GM12875 (cell line): ENCODE results near the gene OBSCN.

ENCODE experiments used
- H3K4me3 ChIP-seq: one replicate; pipeline ENCODE4 v1.5.1; 2011; ENCODE audit warnings: low read depth, low read length, control low read depth
- CTCF ChIP-seq: IDR thresholded peaks from 2 replicates; pipeline ENCODE4 v1.5.1; 2011; ENCODE audit warnings: low read depth, mild to moderate bottlenecking, control low read depth, inconsistent platforms, low read length, moderate library complexity, borderline replicate concordance; ENCODE audit not compliant: insufficient read depth

The OBSCN gene

DNA sequence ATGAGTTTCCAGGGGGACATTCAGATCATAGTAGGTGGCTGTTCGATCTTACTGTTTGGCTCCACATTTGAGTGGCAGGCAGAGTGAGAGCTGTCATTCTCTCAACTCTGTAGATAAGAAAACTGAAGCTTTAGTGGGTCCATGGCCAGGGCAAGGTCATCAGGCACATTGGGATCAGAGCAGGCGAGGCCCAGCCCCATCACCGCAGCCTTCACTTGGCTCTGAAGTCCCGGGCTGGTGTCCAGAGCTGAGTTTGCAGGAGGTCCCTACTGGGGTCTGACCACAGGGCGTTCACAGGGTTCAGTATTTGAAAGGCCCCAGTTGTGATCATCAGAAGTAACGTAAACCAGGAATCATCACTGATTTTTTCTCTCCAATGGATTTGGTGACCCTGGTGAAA, 76.7 kb downstream of the OBSCN start:
- TF ChIP-seq CTCF = no peak
- no peak overlapping the region for H3K4me3 ChIP-seq

- TF ChIP-seq CTCF = no peak
- H3K4me3 ChIP-seq = no peak overlapping the region
Observed at GRCh38 chr1:228285661-228286504, 78.0 kb downstream of the OBSCN start.

GRCh38 chr1:228286505-228287417, 78.9 kb downstream of the OBSCN start:
- H3K4me3 ChIP-seq = no peak overlapping the region
- TF ChIP-seq CTCF = no peak

DNA sequence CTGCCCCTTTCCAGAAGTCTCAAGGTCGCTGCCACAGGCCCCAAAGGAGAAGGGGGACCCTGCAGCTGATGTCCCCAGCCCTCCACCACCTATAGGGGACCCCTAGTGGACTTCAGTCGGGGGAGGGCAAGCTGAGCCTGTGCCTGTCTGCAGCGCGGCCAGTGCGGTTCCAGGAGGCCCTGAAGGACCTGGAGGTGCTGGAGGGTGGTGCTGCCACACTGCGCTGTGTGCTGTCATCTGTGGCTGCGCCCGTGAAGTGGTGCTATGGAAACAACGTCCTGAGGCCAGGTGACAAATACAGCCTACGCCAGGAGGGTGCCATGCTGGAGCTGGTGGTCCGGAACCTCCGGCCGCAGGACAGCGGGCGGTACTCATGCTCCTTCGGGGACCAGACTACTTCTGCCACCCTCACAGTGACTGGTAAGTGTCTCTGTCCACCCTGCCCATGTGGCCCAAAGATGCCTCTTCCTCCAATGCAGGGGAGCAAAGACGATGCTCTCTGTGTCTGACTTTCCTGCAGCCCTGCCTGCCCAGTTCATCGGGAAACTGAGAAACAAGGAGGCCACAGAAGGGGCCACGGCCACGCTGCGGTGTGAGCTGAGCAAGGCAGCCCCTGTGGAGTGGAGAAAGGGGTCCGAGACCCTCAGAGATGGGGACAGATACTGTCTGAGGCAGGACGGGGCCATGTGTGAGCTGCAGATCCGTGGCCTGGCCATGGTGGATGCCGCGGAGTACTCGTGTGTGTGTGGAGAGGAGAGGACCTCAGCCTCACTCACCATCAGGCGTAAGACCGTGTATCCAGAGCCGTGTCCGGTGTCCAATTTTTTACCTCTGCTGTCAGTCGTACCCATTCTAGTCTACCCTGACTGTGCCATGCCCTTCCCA, 79.9 kb downstream of the OBSCN start:
- no peak for TF ChIP-seq CTCF

GRCh38 chr1:228288536-228289238, 80.8 kb downstream of the OBSCN start:
- TF ChIP-seq CTCF = no peak
- no peak overlapping the region for H3K4me3 ChIP-seq

More for the DNA sequence above, 79.9 kb downstream of the OBSCN start:
- no peak overlapping the region for H3K4me3 ChIP-seq

DNA sequence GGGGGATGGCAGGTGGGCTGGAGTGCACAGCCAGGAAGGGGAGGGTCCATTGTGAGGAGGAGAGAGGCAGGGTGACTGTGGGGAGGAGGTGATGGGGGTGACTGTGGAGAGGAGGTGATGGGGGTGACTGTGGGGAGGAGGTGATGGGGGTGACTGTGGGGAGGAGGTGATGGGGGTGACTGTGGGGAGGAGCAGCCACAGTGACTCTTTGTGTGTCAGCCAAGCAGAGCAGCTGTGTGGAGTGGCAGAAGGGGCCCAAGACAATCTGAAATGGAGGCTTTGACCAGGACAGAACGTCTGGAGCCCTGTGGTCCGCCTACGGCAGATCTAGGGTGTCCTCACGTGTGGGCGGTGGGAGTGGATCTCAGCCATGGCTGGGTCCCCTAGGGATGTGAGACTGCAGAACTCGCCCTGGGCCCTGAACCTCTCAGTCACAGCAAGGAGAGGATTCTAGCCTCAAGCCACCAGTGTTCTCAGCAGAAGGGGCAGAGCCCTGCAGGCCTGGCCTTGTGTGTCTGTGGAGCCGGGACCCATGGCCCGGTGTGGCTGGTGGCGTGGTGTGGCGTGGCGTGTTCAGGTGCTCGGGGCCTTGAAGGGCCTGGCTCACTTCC, 81.5 kb downstream of the OBSCN start:
- no peak for TF ChIP-seq CTCF
- H3K4me3 ChIP-seq = no peak overlapping the region
